SH-SY5Y (cell line): ENCODE results near the gene PML.

Source experiments
- GATA2 ChIP-seq: IDR thresholded peaks from 2 replicates; pipeline ENCODE4 v1.6.1; 2011; ENCODE audit warnings: mild to moderate bottlenecking, low read depth, low read length
- GATA3 ChIP-seq: IDR thresholded peaks from 2 replicates; pipeline ENCODE4 v1.6.1; 2011; ENCODE audit warnings: low read depth, mild to moderate bottlenecking, low read length, moderate library complexity

GRCh38 chr15:74008901-74009300 lies 14.4 kb downstream of the PML start:
- TF ChIP-seq GATA3 (no peak), GATA2 (no peak)
